Measurements from ENCODE around the gene CAPN15. TPM values are rescaled to one million over a fixed set of nuclear protein-coding genes. Genes with fewer than 3 reads are reported as not detected.
A peak's percentile ranks its signal among the peaks of the same experiment; 100 is the strongest.

CAPN15 gene
- total RNA-seq, 2 experiments from 2014 or later = 86.4 to 91.3 TPM

DNA sequence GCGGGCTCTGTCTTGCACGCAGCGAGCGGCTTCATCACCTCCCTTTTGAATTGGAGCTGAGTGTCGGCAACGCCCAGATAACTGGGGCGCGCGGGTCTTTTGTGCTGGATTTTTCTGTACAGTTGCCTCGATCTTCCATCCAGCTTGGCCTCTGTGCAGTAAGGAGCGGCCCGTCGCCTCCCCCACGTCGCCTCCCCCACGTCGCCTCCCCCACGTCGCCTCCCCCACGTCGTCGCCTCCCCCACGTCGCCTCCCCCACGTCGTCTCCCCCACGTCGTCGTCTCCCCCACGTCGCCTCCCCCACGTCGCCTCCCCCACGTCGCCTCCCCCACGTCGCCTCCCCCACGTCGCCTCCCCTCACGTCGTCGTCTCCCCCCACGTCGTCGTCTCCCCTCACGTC, 17.0 kb downstream of the CAPN15 start:
- H3K36me3 Mint-ChIP-seq = peaks cover 2% of the 10 kb centered on the region
- H3K27me3 Mint-ChIP-seq = no peaks in the 10 kb centered on the region
- no peak overlapping the region for H3K27ac Mint-ChIP-seq
- no peak overlapping the region for H3K4me3 Mint-ChIP-seq
- H3K9me3 Mint-ChIP-seq = no peaks in the 10 kb centered on the region
- H3K4me1 Mint-ChIP-seq = peaks cover 3% of the 10 kb centered on the region
- no peak for DNase-seq

DNA sequence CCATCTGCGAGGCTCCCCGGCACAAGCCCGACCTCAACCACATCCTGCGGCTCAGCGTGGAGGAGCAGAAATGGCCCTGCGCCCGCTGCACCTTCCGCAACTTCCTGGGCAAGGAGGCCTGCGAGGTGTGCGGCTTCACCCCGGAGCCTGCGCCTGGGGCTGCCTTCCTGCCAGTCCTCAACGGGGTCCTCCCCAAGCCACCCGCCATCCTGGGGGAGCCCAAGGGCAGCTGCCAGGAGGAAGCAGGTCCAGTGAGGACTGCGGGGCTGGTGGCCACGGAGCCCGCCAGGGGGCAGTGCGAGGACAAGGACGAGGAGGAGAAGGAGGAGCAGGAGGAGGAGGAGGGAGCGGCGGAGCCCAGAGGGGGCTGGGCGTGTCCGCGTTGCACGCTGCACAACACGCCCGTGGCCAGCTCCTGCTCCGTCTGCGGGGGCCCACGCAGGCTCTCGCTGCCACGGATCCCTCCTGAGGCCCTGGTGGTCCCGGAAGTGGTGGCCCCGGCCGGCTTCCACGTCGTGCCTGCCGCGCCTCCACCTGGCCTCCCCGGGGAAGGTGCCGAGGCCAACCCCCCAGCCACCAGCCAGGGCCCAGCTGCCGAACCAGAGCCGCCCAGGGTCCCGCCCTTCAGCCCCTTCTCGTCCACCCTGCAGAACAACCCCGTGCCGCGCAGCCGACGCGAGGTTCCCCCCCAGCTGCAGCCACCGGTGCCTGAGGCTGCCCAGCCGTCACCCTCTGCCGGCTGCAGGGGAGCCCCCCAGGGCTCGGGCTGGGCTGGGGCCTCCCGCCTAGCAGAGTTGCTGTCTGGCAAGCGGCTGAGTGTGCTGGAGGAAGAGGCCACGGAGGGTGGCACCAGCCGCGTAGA, 19.6 kb downstream of the CAPN15 start:
- Mint-ChIP-seq H3K36me3 (no peaks in the 10 kb centered on the region), H3K9me3 (no peaks in the 10 kb centered on the region), H3K27ac (no peak overlapping the region), H3K4me1 (peaks cover 3% of the 10 kb centered on the region), H3K4me3 (no peak overlapping the region), H3K27me3 (no peaks in the 10 kb centered on the region)
- peak; percentile 43 for DNase-seq

DNA sequence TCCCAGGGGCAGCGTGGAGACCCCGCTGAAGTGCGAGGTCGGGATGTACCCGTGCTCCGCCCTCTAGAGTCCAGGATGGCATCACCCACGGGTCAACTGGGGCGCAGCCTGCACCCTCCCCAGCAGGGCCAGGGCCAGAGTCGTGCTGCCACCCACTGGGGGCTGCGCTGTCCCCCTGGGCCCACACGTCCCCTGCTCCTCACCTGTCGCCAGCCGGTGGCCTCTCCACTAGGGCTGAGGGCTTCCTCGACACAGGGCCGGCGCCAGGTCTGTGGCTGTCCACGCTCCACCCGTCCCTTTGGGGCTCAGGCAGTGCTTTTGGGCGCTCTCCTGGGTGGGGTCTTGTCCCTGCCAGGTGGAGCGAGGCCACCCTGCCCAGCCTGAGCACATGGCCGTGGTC, 21.1 kb downstream of the CAPN15 start:
- Mint-ChIP-seq H3K4me3 (no peak overlapping the region), H3K27ac (no peak overlapping the region), H3K4me1 (no peaks in the 10 kb centered on the region), H3K27me3 (no peaks in the 10 kb centered on the region), H3K36me3 (no peaks in the 10 kb centered on the region), H3K9me3 (no peaks in the 10 kb centered on the region)
- no peak for DNase-seq

DNA sequence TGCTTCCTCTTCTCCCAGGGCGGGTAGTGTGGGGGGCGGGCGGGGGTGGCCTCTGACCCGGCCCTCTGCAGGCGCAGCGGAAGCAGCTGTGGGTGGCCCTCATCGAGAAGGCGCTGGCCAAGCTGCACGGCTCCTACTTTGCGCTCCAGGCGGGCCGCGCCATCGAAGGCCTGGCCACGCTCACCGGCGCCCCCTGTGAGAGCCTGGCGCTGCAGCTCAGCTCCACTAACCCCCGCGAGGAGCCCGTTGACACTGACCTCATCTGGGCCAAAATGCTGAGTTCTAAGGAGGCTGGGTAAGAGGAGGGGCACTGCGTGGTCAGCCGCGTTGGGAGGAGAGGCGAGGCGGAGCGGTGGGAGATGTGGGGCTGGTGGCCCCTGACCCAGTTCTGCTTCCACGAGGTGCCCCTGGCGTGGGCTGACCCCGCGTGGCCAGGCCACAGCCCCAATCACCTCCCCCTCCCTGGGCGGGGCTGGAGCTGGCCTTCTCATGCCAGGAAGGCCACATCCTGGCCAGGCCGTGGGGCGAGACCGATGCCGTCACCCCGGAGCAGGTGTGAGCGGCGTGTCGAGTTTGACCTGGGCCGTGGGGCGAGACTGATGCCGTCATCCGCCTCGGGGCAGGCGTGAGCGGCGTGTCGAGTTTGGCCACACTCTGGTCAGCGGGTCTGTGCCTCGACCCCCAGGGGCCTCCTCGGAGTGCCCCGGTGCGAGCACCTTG, 22.2 kb downstream of the CAPN15 start:
- Mint-ChIP-seq H3K4me1 (no peaks in the 10 kb centered on the region), H3K27me3 (no peaks in the 10 kb centered on the region), H3K27ac (no peak overlapping the region), H3K9me3 (no peaks in the 10 kb centered on the region), H3K36me3 (no peaks in the 10 kb centered on the region), H3K4me3 (no peak overlapping the region)
- DNase-seq = no peak

DNA sequence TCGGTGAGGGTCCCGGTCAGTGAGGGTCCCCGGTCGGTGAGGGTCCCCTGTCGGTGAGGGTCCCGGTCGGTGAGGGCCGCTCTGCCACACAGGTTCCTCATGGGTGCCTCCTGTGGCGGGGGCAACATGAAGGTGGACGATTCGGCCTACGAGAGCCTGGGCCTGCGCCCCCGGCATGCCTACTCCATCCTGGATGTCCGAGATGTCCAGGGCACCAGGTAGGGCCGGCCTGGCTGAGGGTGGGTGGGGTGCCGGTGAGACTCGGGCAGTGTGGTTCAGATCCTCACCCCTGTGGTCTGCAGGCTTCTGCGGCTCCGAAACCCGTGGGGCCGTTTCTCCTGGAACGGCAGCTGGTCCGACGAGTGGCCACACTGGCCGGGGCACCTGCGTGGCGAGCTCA, 23.7 kb downstream of the CAPN15 start:
- Mint-ChIP-seq H3K27me3 (no peaks in the 10 kb centered on the region), H3K27ac (no peak overlapping the region), H3K4me1 (no peaks in the 10 kb centered on the region), H3K9me3 (no peaks in the 10 kb centered on the region), H3K36me3 (no peaks in the 10 kb centered on the region), H3K4me3 (no peak overlapping the region)
- DNase-seq = no peak

DNA sequence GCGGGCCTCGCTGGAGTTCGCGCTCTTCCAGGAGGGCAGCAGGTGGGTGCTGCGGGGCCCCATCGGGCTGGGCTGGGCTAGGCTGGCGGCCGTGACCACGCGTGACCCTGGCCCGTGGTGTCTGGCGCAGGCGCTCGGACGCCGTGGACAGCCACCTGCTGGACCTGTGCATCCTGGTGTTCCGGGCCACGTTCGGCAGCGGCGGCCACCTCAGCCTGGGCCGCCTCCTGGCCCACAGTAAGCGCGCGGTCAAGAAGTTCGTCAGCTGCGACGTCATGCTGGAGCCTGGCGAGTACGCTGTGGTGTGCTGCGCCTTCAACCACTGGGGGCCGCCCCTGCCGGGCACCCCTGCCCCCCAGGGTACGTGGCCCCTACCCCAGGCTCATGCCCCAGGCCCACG, 24.7 kb downstream of the CAPN15 start:
- Mint-ChIP-seq H3K4me1 (no peaks in the 10 kb centered on the region), H3K9me3 (no peaks in the 10 kb centered on the region), H3K4me3 (no peak overlapping the region), H3K27ac (no peak overlapping the region), H3K27me3 (no peaks in the 10 kb centered on the region), H3K36me3 (no peaks in the 10 kb centered on the region)
- no peak for DNase-seq

DNA sequence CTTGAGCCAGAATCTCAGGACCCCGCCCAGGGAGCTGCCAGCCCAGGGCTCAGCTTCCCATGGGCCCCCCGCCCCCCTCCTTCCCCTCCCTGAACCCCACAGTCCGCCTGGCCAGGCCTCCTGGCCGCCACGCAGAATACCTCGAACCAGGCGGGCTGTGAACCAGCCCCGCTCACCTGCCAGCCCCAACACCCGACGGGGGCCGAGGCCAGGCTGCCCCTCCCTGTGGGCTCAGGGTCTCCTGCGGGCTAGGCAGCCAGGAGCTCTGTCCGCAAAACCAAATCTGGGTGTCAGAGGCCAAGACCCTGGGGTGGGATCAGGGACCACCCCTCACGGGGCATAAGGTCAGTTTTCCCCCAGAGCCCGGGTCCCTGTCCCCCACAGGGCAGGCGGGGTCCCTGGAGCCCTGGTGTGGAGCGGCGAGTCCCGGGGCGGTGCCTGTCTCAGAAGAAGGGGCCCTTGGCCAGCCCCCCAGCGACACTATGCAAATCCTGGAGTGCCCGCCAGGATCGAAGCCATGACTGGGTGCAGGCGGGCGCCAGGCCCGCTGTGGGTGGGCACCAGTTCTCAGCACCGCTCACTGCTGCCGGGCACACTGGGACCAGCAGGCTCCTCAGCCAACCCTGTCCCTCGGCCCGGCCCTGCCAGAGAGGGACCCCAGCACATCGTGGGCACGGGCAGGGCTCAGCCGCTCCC, 26.2 kb downstream of the CAPN15 start:
- DNase-seq = no peak
- H3K27me3 Mint-ChIP-seq = peaks cover 4% of the 10 kb centered on the region
- no peaks in the 10 kb centered on the region for H3K4me1 Mint-ChIP-seq
- no peaks in the 10 kb centered on the region for H3K36me3 Mint-ChIP-seq
- no peak overlapping the region for H3K27ac Mint-ChIP-seq
- H3K9me3 Mint-ChIP-seq = no peaks in the 10 kb centered on the region
- no peak overlapping the region for H3K4me3 Mint-ChIP-seq

DNA sequence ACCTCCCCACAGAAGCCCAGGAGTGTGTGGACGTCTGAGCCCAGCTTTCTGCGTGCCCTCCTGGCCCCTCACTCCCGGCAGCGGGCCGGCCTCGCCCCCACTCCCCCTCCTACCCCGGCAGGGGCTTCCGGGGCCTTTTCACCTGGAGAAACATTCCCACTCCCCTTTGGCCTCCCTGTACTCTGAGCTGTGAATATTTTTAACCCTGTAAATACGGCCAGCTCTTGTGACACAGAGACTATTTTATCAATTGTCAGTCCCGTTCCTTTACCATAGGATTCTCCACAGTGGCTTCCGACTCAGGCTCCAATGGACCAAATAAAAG, 26.7 kb downstream of the CAPN15 start:
- Mint-ChIP-seq H3K4me1 (no peaks in the 10 kb centered on the region), H3K36me3 (no peaks in the 10 kb centered on the region), H3K9me3 (no peaks in the 10 kb centered on the region), H3K27ac (no peak overlapping the region), H3K4me3 (no peak overlapping the region), H3K27me3 (peaks cover 4% of the 10 kb centered on the region)
- no peak for DNase-seq

DNA sequence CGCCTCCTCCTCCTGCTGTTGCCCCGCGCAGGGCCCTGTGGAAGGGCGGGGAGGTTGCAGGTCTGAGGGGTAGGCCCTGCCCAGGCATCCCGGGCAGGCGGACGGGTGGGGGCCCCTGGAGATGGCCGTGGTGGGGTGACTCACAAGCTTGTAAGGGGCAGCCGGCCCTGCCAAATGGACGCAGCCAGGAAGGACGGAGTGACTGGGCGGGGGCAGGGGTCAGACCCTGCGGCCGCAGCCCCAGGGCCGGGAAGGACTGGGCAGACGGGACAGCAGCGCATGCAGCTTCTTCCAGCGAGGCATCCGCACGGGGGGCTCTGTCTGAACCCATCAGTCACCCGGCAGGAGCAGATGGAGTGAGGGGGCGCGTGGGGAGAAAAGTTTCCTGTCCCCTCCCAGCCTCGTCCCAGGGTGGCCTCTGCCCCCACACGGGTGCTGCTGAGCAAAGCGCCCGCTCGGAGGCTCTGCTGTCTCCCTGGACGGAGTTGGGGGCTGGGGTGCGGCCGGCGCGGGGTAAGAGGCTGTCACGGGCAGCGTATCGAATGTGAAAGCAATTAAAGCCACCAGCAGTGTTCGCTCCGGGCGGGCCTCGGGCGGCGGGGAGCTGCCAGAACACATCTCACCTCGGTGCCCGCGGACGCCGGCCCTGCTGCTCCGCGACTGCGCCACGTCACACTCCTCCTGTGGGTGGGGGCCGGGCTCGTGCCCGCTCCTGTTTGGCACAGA, 27.3 kb downstream of the CAPN15 start:
- H3K4me1 Mint-ChIP-seq = no peaks in the 10 kb centered on the region
- peaks cover 8% of the 10 kb centered on the region for H3K27me3 Mint-ChIP-seq
- H3K4me3 Mint-ChIP-seq = no peak overlapping the region
- DNase-seq = no peak
- no peaks in the 10 kb centered on the region for H3K9me3 Mint-ChIP-seq
- no peaks in the 10 kb centered on the region for H3K36me3 Mint-ChIP-seq
- H3K27ac Mint-ChIP-seq = no peak overlapping the region

DNA sequence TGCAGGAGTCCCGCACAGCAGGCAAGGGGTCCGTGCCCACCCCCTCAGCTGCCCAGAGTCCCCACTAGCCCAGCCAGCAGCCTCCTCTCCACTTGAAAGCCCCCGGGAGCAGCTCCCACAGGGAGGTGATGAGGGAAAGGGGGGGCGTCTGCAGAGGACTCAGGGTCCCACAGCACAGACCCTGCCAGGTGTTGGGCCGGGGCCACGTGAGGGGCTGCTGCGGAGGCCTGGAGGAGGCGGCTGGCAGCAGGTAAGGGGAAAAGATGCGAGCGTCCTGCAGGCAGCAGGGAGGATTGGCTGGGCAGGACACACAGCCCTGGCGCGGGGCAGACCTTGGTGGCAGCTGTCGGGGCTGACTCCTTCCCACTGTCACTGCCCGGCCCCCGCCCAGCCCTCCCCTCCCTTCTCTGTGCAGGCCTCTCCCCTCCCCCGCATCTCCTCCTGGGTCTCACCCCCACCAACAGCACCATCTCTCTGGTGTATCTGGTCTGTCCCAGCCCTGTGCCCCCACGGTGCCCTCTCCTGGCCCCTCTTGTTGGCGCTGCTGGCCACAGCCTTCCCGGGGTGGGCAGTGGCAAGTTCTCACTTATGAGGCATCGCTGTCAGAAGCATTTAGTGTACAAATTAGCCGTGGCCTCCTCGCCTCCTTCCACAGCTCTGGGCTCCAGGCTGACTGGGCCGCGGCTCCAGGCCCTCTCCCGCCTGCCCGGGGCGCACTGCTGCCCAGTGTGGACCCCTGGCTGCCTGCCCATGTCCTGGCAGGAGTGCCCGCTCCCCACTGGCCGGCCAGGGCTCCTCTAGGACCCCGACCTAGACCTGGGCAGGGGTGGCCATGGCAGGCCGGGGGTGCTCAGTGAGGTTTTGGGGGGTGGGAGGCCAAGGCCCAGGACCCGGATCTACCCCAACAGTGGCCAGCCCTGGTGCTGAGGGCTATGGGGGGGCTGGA, 28.3 kb downstream of the CAPN15 start:
- H3K9me3 Mint-ChIP-seq = no peaks in the 10 kb centered on the region
- no peaks in the 10 kb centered on the region for H3K36me3 Mint-ChIP-seq
- no peaks in the 10 kb centered on the region for H3K4me1 Mint-ChIP-seq
- no peak overlapping the region for H3K27ac Mint-ChIP-seq
- DNase-seq = no peak
- no peak overlapping the region for H3K4me3 Mint-ChIP-seq
- H3K27me3 Mint-ChIP-seq = peaks cover 8% of the 10 kb centered on the region

DNA sequence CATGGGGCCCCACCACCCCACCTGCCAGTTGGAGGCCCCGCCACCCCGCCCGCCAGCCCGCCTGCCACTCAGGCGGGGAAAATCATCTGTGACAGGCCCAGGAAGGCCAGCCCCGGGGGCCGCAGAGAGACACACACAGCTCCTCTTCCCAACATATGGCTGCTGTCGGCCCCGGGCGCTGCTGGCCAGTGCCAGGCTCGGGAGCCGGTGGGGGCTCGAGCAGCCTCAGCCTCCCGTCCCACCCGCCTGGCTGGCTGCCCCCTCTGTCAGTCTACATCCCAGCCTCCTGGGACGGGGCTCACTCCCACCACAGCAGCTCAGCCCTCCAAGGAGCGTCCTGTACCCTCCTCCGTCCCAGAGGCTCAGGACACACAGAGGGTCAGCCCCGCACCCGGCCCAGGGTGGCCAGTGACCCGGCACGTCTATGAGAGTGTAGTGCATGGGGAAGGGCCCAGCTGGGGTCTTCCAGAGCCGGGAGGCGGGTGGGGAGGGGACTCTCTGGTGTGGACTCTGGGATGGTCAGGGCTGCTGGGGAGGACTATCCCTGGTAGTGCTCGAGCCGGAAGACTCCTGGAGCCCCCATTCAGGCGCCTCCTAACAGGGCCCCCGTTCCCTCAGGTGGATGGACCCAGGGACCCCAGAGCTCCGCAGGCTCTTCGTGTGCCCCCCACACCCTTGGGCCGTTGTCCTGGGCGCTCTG, 29.1 kb downstream of the CAPN15 start:
- no peaks in the 10 kb centered on the region for H3K36me3 Mint-ChIP-seq
- no peak for DNase-seq
- peaks cover 8% of the 10 kb centered on the region for H3K27me3 Mint-ChIP-seq
- no peaks in the 10 kb centered on the region for H3K4me1 Mint-ChIP-seq
- no peak overlapping the region for H3K27ac Mint-ChIP-seq
- no peaks in the 10 kb centered on the region for H3K9me3 Mint-ChIP-seq
- H3K4me3 Mint-ChIP-seq = no peak overlapping the region

DNA sequence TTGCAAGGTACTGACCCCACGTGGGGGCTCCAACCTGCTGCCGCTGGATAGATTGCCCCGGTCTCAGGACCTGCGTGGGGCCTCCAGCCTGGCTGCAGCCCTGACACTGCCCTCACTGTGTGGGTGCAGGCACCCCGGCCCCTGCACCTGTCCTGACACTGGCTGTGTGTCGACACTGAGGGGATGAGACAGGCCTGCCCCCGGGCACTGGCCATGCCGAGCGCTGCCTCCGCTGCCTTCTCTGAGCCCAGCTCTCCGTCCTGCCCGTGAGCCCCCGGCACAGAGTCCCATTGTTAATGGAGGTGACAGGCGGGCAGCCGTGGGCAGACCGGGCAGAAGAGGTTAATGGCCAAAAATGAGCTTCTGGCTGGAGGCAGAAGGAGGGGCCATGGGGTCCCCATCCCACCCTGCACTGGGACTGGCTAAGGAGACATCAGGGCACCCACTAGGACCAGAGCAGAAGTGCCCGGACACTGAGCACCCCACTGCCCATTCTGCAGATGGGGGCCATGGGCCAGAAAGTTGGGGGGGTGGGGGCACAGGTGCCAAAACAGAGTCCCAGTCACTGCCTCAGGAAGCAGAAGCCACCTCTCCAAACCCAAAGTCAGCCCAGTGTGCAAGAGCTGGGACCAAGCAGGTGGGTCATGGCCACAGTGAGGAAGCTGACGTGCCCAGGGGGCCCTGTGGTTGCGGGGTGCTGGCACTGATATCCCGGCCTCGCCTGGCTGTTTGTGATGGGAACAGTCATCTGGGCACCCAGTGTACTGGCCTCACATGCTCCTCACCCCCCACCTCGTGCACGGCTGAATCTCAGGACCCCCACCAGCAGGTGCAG, 30.2 kb downstream of the CAPN15 start:
- no peaks in the 10 kb centered on the region for H3K9me3 Mint-ChIP-seq
- H3K4me1 Mint-ChIP-seq = no peaks in the 10 kb centered on the region
- no peaks in the 10 kb centered on the region for H3K36me3 Mint-ChIP-seq
- H3K4me3 Mint-ChIP-seq = no peak overlapping the region
- H3K27ac Mint-ChIP-seq = no peak overlapping the region
- no peak for DNase-seq
- H3K27me3 Mint-ChIP-seq = peaks cover 14% of the 10 kb centered on the region
